ENCODE data around the gene MYH15.

DNA sequence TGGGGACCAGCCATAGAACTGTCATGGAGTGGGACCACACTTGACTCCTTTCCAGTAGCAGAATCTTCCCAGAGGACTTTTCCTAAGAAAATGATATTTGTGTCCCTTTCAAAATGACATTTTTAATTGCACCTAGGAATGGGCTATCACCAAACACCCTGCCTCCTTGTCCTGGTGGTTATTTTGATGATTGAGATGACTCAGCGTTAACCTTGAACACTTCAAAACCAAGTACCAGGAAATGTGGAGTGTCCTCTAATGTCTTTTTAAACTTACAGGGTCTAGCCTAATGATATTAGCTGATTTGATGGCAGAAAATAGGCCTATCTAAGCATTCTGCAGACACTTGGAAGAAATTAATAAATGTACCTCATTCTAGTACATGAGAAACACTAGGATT is 123.3 kb downstream of the MYH15 start:
- TF ChIP-seq, protein P1, sequence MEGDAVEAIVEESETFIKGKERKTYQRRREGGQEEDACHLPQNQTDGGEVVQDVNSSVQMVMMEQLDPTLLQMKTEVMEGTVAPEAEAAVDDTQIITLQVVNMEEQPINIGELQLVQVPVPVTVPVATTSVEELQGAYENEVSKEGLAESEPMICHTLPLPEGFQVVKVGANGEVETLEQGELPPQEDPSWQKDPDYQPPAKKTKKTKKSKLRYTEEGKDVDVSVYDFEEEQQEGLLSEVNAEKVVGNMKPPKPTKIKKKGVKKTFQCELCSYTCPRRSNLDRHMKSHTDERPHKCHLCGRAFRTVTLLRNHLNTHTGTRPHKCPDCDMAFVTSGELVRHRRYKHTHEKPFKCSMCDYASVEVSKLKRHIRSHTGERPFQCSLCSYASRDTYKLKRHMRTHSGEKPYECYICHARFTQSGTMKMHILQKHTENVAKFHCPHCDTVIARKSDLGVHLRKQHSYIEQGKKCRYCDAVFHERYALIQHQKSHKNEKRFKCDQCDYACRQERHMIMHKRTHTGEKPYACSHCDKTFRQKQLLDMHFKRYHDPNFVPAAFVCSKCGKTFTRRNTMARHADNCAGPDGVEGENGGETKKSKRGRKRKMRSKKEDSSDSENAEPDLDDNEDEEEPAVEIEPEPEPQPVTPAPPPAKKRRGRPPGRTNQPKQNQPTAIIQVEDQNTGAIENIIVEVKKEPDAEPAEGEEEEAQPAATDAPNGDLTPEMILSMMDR (IDR thresholded peaks at IDR 0.05), result no peak
- TF ChIP-seq POLR2A (IDR thresholded peaks at IDR 0.05) (no peak), EP300 (IDR thresholded peaks at IDR 0.05) (no peak)

All from gastroesophageal sphincter (tissue), 3 donors.